Measurements from ENCODE around the gene LEFTY2.

LEFTY2 gene

DNA sequence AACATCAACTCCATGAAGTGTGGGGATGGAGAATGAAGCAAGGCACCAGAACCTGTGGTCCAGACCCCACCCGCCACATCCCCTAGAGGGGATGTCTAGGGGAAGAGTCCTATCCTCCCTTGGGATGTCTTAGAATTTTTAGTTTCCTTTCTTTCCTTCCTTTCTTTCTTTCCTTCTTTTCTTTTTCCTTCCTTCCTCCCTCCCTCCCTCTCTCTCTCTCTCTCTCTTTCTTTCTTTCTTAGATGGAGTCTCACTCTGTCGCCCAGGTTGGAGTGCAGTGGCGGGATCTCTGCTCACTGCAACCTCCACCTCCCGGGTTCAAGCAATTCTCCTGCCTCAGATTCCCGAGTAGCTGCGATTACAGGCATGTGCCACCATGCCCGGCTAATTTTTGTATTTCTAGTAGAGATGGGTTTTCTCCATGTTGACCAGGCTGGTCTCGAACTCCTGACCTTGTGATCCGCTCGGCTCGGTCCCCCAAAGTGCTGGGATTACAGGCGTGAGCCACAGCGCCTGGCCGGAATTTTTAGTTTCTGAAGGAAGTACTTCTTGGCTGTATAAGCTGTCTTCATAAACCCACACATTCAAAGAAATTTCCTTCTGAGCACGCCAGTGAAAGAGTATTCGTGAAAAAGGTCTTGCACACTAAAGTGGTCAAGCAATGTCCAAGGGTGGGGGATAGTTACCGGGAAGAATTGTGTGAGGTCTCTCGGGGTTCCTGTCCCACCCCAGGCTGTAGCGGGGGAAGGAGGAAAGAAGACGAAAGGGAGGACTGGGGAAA is 20.8 kb upstream of the LEFTY2 start:
- no peak overlapping the region for H2BK15ac ChIP-seq (ENCODE audit: low read depth, poor library complexity, severe bottlenecking)
- no peak overlapping the region for H2AFZ ChIP-seq (ENCODE audit: low read depth, low read length)
- H3K9ac ChIP-seq (ENCODE audit: low read length): no peak overlapping the region
- no peak overlapping the region for H2BK120ac ChIP-seq (ENCODE audit: low read depth, low read length)
- no peaks in the 10 kb centered on the region for H3K9me3 ChIP-seq (ENCODE audit: control insufficient read depth, low read length)
- H3K4me2 ChIP-seq (ENCODE audit: low read length, poor library complexity, severe bottlenecking): no peak overlapping the region
- no peak overlapping the region for H3K27ac ChIP-seq (ENCODE audit: low read length, poor library complexity, severe bottlenecking)
- H2BK12ac ChIP-seq (ENCODE audit: low read length in 2 of 2): no peak overlapping the region
- H3K4ac ChIP-seq (ENCODE audit: low read depth in 1 of 2, low read length in 2 of 2): no peak overlapping the region
- no peak overlapping the region for H2BK5ac ChIP-seq (ENCODE audit: low read depth, low read length, poor library complexity, severe bottlenecking)
- WGBS: 87% methylated on average over 19 of the region's 20 CpGs
- H3K23ac ChIP-seq (ENCODE audit: low read length in 2 of 2): no peak overlapping the region
- peaks cover 2% of the 10 kb centered on the region for H3K4me1 ChIP-seq (ENCODE audit: control insufficient read depth, insufficient read depth, low read depth, low read length)
- H3K14ac ChIP-seq (ENCODE audit: low read length in 2 of 2): no peak overlapping the region
- no peak overlapping the region for H3K18ac ChIP-seq (ENCODE audit: low read depth in 1 of 2, low read length in 2 of 2)
- no peaks in the 10 kb centered on the region for H3K36me3 ChIP-seq (ENCODE audit: control insufficient read depth in 1 of 2, insufficient read depth in 2 of 2, low read depth in 1 of 2, low read length in 2 of 2)
- H3K79me1 ChIP-seq (replicated peaks; ENCODE audit: low read length, poor library complexity, severe bottlenecking): no peaks in the 10 kb centered on the region
- H4K8ac ChIP-seq (ENCODE audit: low read length): peak overlapping the region; percentile 24
- peaks cover 0 to 15% of the 10 kb centered on the region in 2 experiments for H3K27me3 ChIP-seq (ENCODE audit: control insufficient read depth in 1 of 2, insufficient read depth in 1 of 2, low read length in 2 of 2)
- no peak for DNase-seq
- H4K91ac ChIP-seq (ENCODE audit: low read length): no peak overlapping the region
- H2AK5ac ChIP-seq (ENCODE audit: low read length, severe bottlenecking): no peak overlapping the region
- no peak overlapping the region for H3K4me3 ChIP-seq (ENCODE audit: insufficient read depth in 1 of 2, low read depth in 1 of 2, low read length in 2 of 2)

DNA sequence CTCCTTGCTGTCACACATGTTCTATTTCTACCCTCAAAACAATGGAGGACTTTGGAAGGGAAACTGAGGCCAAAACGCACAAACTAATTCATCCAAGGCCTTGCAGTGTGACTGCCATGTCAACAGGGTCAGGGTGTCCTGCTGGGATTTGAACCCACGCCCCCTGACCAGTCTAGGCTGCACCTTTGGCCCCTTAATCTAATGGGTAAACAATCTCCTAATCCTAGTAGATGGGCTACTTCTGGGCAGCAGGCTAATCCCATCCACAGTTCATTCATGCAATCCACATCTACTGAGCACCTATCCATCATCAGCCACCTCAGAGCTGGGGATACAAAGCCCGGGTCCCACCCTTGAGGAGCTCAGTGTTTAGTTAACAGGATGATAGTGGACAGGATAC is 17.0 kb upstream of the LEFTY2 start:
- no peak overlapping the region for H3K18ac ChIP-seq (ENCODE audit: low read depth in 1 of 2, low read length in 2 of 2)
- 77% methylated on average over 3 of the region's 3 CpGs for WGBS
- H3K9ac ChIP-seq (ENCODE audit: low read length): no peak overlapping the region

DNA sequence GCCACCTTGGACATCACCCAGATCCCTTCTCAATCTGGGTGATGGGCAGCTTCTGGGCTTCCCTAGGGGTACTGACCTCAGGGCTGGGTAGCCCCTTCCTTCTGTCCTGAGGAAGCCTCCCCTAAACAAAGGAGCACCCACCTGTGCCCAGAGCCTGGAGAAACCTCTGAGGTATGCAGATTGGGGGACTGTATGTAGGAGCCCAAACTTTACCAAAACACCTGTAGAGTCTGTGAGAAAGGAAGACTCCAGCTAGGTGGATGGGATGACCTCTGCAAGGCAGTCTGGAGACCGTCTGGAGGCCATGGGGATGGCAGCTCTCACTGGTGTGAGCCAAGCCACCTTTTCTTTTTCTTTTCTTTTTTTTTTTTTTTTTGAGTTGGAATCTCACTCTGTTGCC is 13.7 kb upstream of the LEFTY2 start:
- Histone ChIP-seq H2AFZ (ENCODE audit: low read depth, low read length) (no peak overlapping the region), H3K14ac (ENCODE audit: low read length in 2 of 2) (no peak overlapping the region)
- 100% methylated on average over 1 of the region's 1 CpG for WGBS

More for the DNA sequence above, 17.0 kb upstream of the LEFTY2 start:
- Histone ChIP-seq H3K4me3 (ENCODE audit: insufficient read depth in 1 of 2, low read depth in 1 of 2, low read length in 2 of 2) (no peak overlapping the region), H2AFZ (ENCODE audit: low read depth, low read length) (no peak overlapping the region), H3K4me1 (ENCODE audit: control insufficient read depth, insufficient read depth, low read depth, low read length) (peaks cover 2% of the 10 kb centered on the region), H3K27me3 (ENCODE audit: control insufficient read depth in 1 of 2, insufficient read depth in 1 of 2, low read length in 2 of 2) (peaks cover 9 to 32% of the 10 kb centered on the region in 2 experiments), H3K4me2 (ENCODE audit: low read length, poor library complexity, severe bottlenecking) (no peak overlapping the region), H3K79me1 (replicated peaks; ENCODE audit: low read length, poor library complexity, severe bottlenecking) (no peaks in the 10 kb centered on the region), H3K9me3 (ENCODE audit: control insufficient read depth, low read length) (no peaks in the 10 kb centered on the region), H3K23ac (ENCODE audit: low read length in 2 of 2) (no peak overlapping the region), H3K14ac (ENCODE audit: low read length in 2 of 2) (no peak overlapping the region), H2BK5ac (ENCODE audit: low read depth, low read length, poor library complexity, severe bottlenecking) (no peak overlapping the region), H3K36me3 (ENCODE audit: control insufficient read depth in 1 of 2, insufficient read depth in 2 of 2, low read depth in 1 of 2, low read length in 2 of 2) (no peaks in the 10 kb centered on the region), H3K27ac (ENCODE audit: low read length, poor library complexity, severe bottlenecking) (no peak overlapping the region), H2BK12ac (ENCODE audit: low read length in 2 of 2) (no peak overlapping the region), H2BK120ac (ENCODE audit: low read depth, low read length) (no peak overlapping the region), H2AK5ac (ENCODE audit: low read length, severe bottlenecking) (no peak overlapping the region), H4K8ac (ENCODE audit: low read length) (no peak overlapping the region), H4K91ac (ENCODE audit: low read length) (no peak overlapping the region), H2BK15ac (ENCODE audit: low read depth, poor library complexity, severe bottlenecking) (no peak overlapping the region), H3K4ac (ENCODE audit: low read depth in 1 of 2, low read length in 2 of 2) (no peak overlapping the region)
- no peak for DNase-seq

GRCh38 chr1:225953315-225953714 is 12.3 kb upstream of the LEFTY2 start:
- no peak overlapping the region for H3K14ac ChIP-seq (ENCODE audit: low read length in 2 of 2)
- DNase-seq: no peak
- no peak overlapping the region for H3K4me2 ChIP-seq (ENCODE audit: low read length, poor library complexity, severe bottlenecking)
- H3K9me3 ChIP-seq (ENCODE audit: control insufficient read depth, low read length): no peaks in the 10 kb centered on the region
- no peak overlapping the region for H4K8ac ChIP-seq (ENCODE audit: low read length)
- H3K4me3 ChIP-seq (ENCODE audit: insufficient read depth in 1 of 2, low read depth in 1 of 2, low read length in 2 of 2): no peak overlapping the region
- H3K79me1 ChIP-seq (replicated peaks; ENCODE audit: low read length, poor library complexity, severe bottlenecking): no peaks in the 10 kb centered on the region
- H3K18ac ChIP-seq (ENCODE audit: low read depth in 1 of 2, low read length in 2 of 2): no peak overlapping the region
- no peak overlapping the region for H2BK120ac ChIP-seq (ENCODE audit: low read depth, low read length)
- no peak overlapping the region for H4K91ac ChIP-seq (ENCODE audit: low read length)
- H2BK15ac ChIP-seq (ENCODE audit: low read depth, poor library complexity, severe bottlenecking): no peak overlapping the region
- H2AFZ ChIP-seq (ENCODE audit: low read depth, low read length): no peak overlapping the region
- H3K27me3 ChIP-seq (ENCODE audit: control insufficient read depth in 1 of 2, insufficient read depth in 1 of 2, low read length in 2 of 2): peaks cover 32 to 57% of the 10 kb centered on the region in 2 experiments
- WGBS: 96% methylated on average over 4 of the region's 4 CpGs
- no peak overlapping the region for H3K23ac ChIP-seq (ENCODE audit: low read length in 2 of 2)
- no peaks in the 10 kb centered on the region for H3K36me3 ChIP-seq (ENCODE audit: control insufficient read depth in 1 of 2, insufficient read depth in 2 of 2, low read depth in 1 of 2, low read length in 2 of 2)
- no peak overlapping the region for H3K27ac ChIP-seq (ENCODE audit: low read length, poor library complexity, severe bottlenecking)
- H3K9ac ChIP-seq (ENCODE audit: low read length): no peak overlapping the region
- no peak overlapping the region for H2BK5ac ChIP-seq (ENCODE audit: low read depth, low read length, poor library complexity, severe bottlenecking)
- H2BK12ac ChIP-seq (ENCODE audit: low read length in 2 of 2): no peak overlapping the region
- no peak overlapping the region for H2AK5ac ChIP-seq (ENCODE audit: low read length, severe bottlenecking)
- no peak overlapping the region for H3K4ac ChIP-seq (ENCODE audit: low read depth in 1 of 2, low read length in 2 of 2)
- H3K4me1 ChIP-seq (ENCODE audit: control insufficient read depth, insufficient read depth, low read depth, low read length): peaks cover 2% of the 10 kb centered on the region

More for the DNA sequence above, 13.7 kb upstream of the LEFTY2 start:
- no peak overlapping the region for H3K23ac ChIP-seq (ENCODE audit: low read length in 2 of 2)
- H3K4ac ChIP-seq (ENCODE audit: low read depth in 1 of 2, low read length in 2 of 2): no peak overlapping the region
- peaks cover 2% of the 10 kb centered on the region for H3K4me1 ChIP-seq (ENCODE audit: control insufficient read depth, insufficient read depth, low read depth, low read length)
- H2AK5ac ChIP-seq (ENCODE audit: low read length, severe bottlenecking): no peak overlapping the region
- H3K36me3 ChIP-seq (ENCODE audit: control insufficient read depth in 1 of 2, insufficient read depth in 2 of 2, low read depth in 1 of 2, low read length in 2 of 2): no peaks in the 10 kb centered on the region
- H3K4me2 ChIP-seq (ENCODE audit: low read length, poor library complexity, severe bottlenecking): no peak overlapping the region
- no peak overlapping the region for H3K9ac ChIP-seq (ENCODE audit: low read length)
- no peaks in the 10 kb centered on the region for H3K79me1 ChIP-seq (replicated peaks; ENCODE audit: low read length, poor library complexity, severe bottlenecking)
- H3K4me3 ChIP-seq (ENCODE audit: insufficient read depth in 1 of 2, low read depth in 1 of 2, low read length in 2 of 2): no peak overlapping the region
- H3K27me3 ChIP-seq (ENCODE audit: control insufficient read depth in 1 of 2, insufficient read depth in 1 of 2, low read length in 2 of 2): peaks cover 20 to 46% of the 10 kb centered on the region in 2 experiments
- H2BK15ac ChIP-seq (ENCODE audit: low read depth, poor library complexity, severe bottlenecking): no peak overlapping the region
- H2BK120ac ChIP-seq (ENCODE audit: low read depth, low read length): no peak overlapping the region
- no peak overlapping the region for H4K91ac ChIP-seq (ENCODE audit: low read length)
- H3K18ac ChIP-seq (ENCODE audit: low read depth in 1 of 2, low read length in 2 of 2): no peak overlapping the region
- no peaks in the 10 kb centered on the region for H3K9me3 ChIP-seq (ENCODE audit: control insufficient read depth, low read length)
- H4K8ac ChIP-seq (ENCODE audit: low read length): no peak overlapping the region
- H3K27ac ChIP-seq (ENCODE audit: low read length, poor library complexity, severe bottlenecking): no peak overlapping the region
- no peak overlapping the region for H2BK5ac ChIP-seq (ENCODE audit: low read depth, low read length, poor library complexity, severe bottlenecking)
- no peak overlapping the region for H2BK12ac ChIP-seq (ENCODE audit: low read length in 2 of 2)
- DNase-seq: no peak

Data from mesenchymal stem cell (in vitro differentiated cells and primary cell).